Karpas-422 (cell line): ENCODE measurements around the gene ZNF581. TPM values are rescaled to one million over a fixed set of nuclear protein-coding genes. Genes with fewer than 3 reads are reported as not detected.
A peak's percentile ranks its signal among the peaks of the same experiment; 100 is the strongest.

ENCODE experiments used
- DNase-seq: peaks from one replicate; pipeline ENCODE4 v3.0.0-alpha.2; 2015
- H2AFZ ChIP-seq: fragments of 200-600 bp; sonication (generic); 2 replicates; pipeline ENCODE4 v1.6.1; 2014; ENCODE audit warnings: antibody characterized with exemption, low read length, mixed read lengths
- H3K27ac ChIP-seq: fragments of 200-600 bp; sonication (generic); 2 replicates; pipeline ENCODE4 v1.5.1; 2014; ENCODE audit warnings: mild to moderate bottlenecking, low read length, moderate library complexity
- H3K27me3 ChIP-seq: fragments of 200-600 bp; sonication (generic); 2 replicates; pipeline ENCODE4 v1.6.1; 2014; ENCODE audit warnings: low read length, mixed read lengths
- H3K36me3 ChIP-seq: fragments of 200-600 bp; sonication (generic); 2 replicates; pipeline ENCODE4 v1.6.1; 2014; ENCODE audit warnings: low read length, mixed read lengths; ENCODE audit not compliant: insufficient read depth
- H3K4me1 ChIP-seq: fragments of 200-600 bp; sonication (generic); 2 replicates; pipeline ENCODE4 v1.6.1; 2014; ENCODE audit warnings: mild to moderate bottlenecking, low read length, mixed read lengths
- H3K4me2 ChIP-seq: fragments of 200-600 bp; sonication (generic); 2 replicates; pipeline ENCODE4 v1.6.1; 2014; ENCODE audit warnings: low read length, low read depth, mild to moderate bottlenecking; ENCODE audit not compliant: poor library complexity, severe bottlenecking
- H3K4me3 ChIP-seq: fragments of 200-600 bp; sonication (generic); 2 replicates; pipeline ENCODE4 v1.5.1; 2014; ENCODE audit warnings: mild to moderate bottlenecking, antibody characterized with exemption, low read length, mixed read lengths
- H3K79me2 ChIP-seq: fragments of 200-600 bp; sonication (generic); 2 replicates; pipeline ENCODE4 v1.6.1; 2014; ENCODE audit warnings: mild to moderate bottlenecking, low read length, mixed read lengths
- H3K9ac ChIP-seq: fragments of 200-600 bp; sonication (generic); 2 replicates; pipeline ENCODE4 v1.6.0; 2014; ENCODE audit warnings: low read length
- H3K9me2 ChIP-seq: fragments of 200-600 bp; sonication (generic), shearing (Covaris generic); replicated peaks from 2 replicates; pipeline ENCODE4 v1.6.0; 2014; ENCODE audit warnings: mild to moderate bottlenecking, low read length, moderate library complexity; ENCODE audit not compliant: insufficient read depth
- H3K9me3 ChIP-seq: fragments of 300-700, 200-600 bp; sonication (generic); 2 replicates; pipeline ENCODE4 v1.6.1; 2014; ENCODE audit warnings: low read length, mixed read lengths
- H4K20me1 ChIP-seq: fragments of 200-600 bp; sonication (generic); 2 replicates; pipeline ENCODE4 v1.6.1; 2014; ENCODE audit warnings: mild to moderate bottlenecking, antibody characterized with exemption, low read length, low read depth; ENCODE audit not compliant: insufficient read depth
- total RNA-seq: library from RNA; depleted of rRNA; stranded (reverse); fragments of >200 nt; shearing (Covaris generic); gene quantifications from 2 replicates; pipeline ENCODE4 v1.2.3, GENCODE V29; 2014; ENCODE audit warnings: low replicate concordance

ZNF581 gene
- total RNA-seq, 1 experiment from 2014 or later, result 119 TPM

DNA sequence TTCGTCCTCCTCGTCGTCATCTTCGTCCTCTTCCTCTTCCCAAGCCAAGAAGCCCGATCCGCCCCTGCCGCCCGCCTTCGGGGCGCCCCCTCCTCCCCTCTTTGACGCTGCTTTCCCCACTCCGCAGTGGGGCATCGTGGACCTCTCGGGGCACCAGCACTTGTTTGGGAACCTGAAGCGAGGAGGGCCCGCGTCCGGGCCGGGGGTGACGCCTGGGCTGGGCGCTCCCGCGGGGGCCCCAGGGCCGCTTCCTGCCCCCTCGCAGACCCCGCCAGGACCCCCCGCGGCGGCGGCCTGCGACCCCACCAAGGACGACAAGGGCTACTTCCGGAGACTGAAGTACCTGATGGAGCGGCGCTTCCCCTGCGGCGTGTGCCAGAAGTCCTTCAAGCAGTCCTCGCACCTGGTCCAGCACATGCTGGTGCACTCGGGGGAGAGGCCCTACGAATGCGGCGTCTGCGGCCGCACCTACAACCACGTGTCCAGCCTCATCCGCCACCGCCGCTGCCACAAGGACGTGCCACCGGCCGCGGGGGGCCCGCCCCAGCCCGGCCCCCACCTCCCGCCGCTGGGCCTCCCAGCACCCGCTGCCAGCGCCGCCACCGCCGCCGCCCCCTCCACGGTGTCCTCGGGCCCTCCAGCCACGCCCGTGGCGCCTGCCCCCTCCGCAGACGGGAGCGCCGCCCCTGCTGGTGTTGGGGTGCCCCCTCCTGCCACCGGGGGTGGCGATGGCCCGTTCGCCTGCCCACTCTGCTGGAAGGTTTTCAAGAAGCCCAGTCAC, 29.3 kb upstream of the ZNF581 start:
- peaks cover 39% of the 10 kb centered on the region for H3K79me2 ChIP-seq

DNA sequence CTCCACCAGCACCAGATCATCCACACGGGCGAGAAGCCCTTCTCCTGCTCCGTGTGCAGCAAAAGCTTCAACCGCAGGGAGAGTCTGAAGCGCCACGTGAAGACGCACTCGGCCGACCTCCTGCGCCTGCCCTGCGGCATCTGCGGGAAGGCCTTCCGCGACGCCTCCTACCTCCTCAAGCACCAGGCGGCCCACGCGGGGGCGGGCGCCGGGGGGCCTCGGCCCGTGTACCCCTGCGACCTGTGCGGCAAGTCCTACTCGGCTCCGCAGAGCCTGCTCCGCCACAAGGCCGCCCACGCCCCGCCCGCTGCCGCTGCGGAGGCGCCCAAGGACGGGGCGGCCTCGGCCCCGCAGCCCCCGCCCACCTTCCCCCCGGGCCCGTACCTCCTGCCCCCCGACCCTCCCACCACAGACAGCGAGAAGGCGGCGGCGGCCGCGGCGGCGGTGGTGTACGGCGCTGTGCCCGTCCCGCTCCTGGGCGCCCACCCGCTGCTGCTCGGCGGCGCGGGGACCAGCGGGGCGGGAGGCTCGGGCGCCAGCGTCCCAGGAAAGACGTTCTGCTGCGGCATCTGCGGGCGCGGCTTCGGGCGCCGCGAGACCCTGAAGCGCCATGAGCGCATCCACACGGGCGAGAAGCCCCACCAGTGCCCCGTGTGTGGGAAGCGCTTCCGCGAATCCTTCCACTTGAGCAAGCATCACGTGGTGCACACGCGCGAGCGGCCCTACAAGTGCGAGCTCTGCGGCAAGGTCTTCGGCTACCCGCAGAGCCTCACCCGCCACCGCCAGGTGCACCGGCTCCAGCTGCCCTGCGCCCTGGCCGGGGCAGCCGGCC, 28.5 kb upstream of the ZNF581 start:
- H2AFZ ChIP-seq, result no peak overlapping the region

More for the DNA sequence above, 29.3 kb upstream of the ZNF581 start:
- H3K4me1 ChIP-seq, result peaks cover 7% of the 10 kb centered on the region; the same call in 1 of the 2 replicates
- H3K9ac ChIP-seq, result no peak overlapping the region
- no peak overlapping the region for H3K4me3 ChIP-seq
- H3K27ac ChIP-seq, result no peak overlapping the region
- H3K9me3 ChIP-seq, result no peaks in the 10 kb centered on the region
- H3K9me2 ChIP-seq, result no peaks in the 10 kb centered on the region
- DNase-seq, result no peak
- peaks cover 18% of the 10 kb centered on the region for H4K20me1 ChIP-seq
- H3K36me3 ChIP-seq, result peaks cover 10% of the 10 kb centered on the region
- no peaks in the 10 kb centered on the region for H3K27me3 ChIP-seq
- H2AFZ ChIP-seq, result no peak overlapping the region
- no peak overlapping the region for H3K4me2 ChIP-seq

GRCh38 chr19:55615543-55616394, 27.7 kb upstream of the ZNF581 start:
- Histone ChIP-seq H3K9ac (no peak overlapping the region), H2AFZ (no peak overlapping the region), H3K27ac (no peak overlapping the region), H3K9me3 (no peaks in the 10 kb centered on the region), H4K20me1 (peaks cover 8% of the 10 kb centered on the region), H3K4me1 (peaks cover 20% of the 10 kb centered on the region), H3K4me3 (no peak overlapping the region), H3K27me3 (no peaks in the 10 kb centered on the region), H3K9me2 (no peaks in the 10 kb centered on the region), H3K36me3 (peaks cover 3% of the 10 kb centered on the region; the same call in 1 of the 2 replicates), H3K79me2 (peaks cover 24% of the 10 kb centered on the region), H3K4me2 (no peak overlapping the region)
- DNase-seq, result no peak

More for the DNA sequence above, 28.5 kb upstream of the ZNF581 start:
- no peak for DNase-seq
- Histone ChIP-seq H3K9me2 (no peaks in the 10 kb centered on the region), H3K27ac (no peak overlapping the region), H3K9ac (no peak overlapping the region), H3K79me2 (peaks cover 31% of the 10 kb centered on the region), H3K9me3 (no peaks in the 10 kb centered on the region), H3K4me3 (no peak overlapping the region), H3K36me3 (peaks cover 5% of the 10 kb centered on the region; the same call in 1 of the 2 replicates), H3K4me2 (no peak overlapping the region), H4K20me1 (peaks cover 12% of the 10 kb centered on the region), H3K27me3 (no peaks in the 10 kb centered on the region), H3K4me1 (peaks cover 14% of the 10 kb centered on the region)

- H3K36me3 ChIP-seq, result peaks cover 3% of the 10 kb centered on the region; the same call in 1 of the 2 replicates
- no peak overlapping the region for H2AFZ ChIP-seq
- no peak overlapping the region for H3K4me3 ChIP-seq
- no peaks in the 10 kb centered on the region for H3K9me3 ChIP-seq
- H3K4me1 ChIP-seq, result peaks cover 18% of the 10 kb centered on the region
- H3K4me2 ChIP-seq, result no peak overlapping the region
- H3K27me3 ChIP-seq, result no peaks in the 10 kb centered on the region
- peaks cover 17% of the 10 kb centered on the region for H3K79me2 ChIP-seq
- DNase-seq, result no peak
- H3K9ac ChIP-seq, result no peak overlapping the region
- no peak overlapping the region for H3K27ac ChIP-seq
- H4K20me1 ChIP-seq, result peaks cover 5% of the 10 kb centered on the region; the same call in 1 of the 2 replicates
- no peaks in the 10 kb centered on the region for H3K9me2 ChIP-seq
Measured at GRCh38 chr19:55616395-55616875, 27.0 kb upstream of the ZNF581 start.

- Histone ChIP-seq H4K20me1 (0 out of 2 replicates have a peak, but pooled peaks cover 4% of the 10 kb centered on the region), H3K4me3 (no peak overlapping the region), H3K27me3 (no peaks in the 10 kb centered on the region), H3K36me3 (peaks cover 3% of the 10 kb centered on the region; the same call in 1 of the 2 replicates), H3K9me2 (no peaks in the 10 kb centered on the region), H3K4me2 (no peak overlapping the region), H3K4me1 (peaks cover 13% of the 10 kb centered on the region), H3K9me3 (no peaks in the 10 kb centered on the region), H3K27ac (no peak overlapping the region), H2AFZ (no peak overlapping the region), H3K9ac (no peak overlapping the region), H3K79me2 (peaks cover 8% of the 10 kb centered on the region; the same call in 1 of the 2 replicates)
- DNase-seq, result no peak
Measured at GRCh38 chr19:55617426-55617825, 26.0 kb upstream of the ZNF581 start.

DNA sequence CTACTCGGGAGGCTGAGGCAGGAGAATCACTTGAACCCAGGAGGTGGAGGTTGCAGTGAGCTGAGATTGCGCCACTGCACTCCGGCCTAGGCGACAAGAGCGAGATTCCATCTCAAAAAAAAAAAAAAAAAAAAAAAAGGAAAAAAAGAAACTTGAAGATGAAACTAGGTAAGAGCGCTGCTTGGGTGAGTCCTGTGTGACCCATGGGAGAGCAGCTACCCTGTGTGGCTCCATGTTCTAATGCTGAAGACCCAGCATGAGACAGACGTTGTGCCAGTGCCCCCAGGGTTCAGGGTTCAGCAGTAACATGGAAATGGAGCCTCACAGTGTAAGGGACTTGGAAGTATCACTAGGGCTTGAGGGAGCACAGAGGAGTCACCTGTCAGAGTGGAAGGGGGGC, 25.0 kb upstream of the ZNF581 start:
- H3K4me1 ChIP-seq, result peaks cover 13% of the 10 kb centered on the region
- no peak overlapping the region for H3K9ac ChIP-seq
- H3K27me3 ChIP-seq, result no peaks in the 10 kb centered on the region
- no peak overlapping the region for H3K4me2 ChIP-seq
- no peaks in the 10 kb centered on the region for H3K9me3 ChIP-seq
- peaks cover 3% of the 10 kb centered on the region; the same call in 1 of the 2 replicates for H3K36me3 ChIP-seq
- DNase-seq, result peak; percentile 43
- no peak overlapping the region for H2AFZ ChIP-seq
- H3K27ac ChIP-seq, result no peak overlapping the region
- no peak overlapping the region for H3K4me3 ChIP-seq
- H3K79me2 ChIP-seq, result no peaks in the 10 kb centered on the region
- H4K20me1 ChIP-seq, result no peaks in the 10 kb centered on the region
- H3K9me2 ChIP-seq, result no peaks in the 10 kb centered on the region

DNA sequence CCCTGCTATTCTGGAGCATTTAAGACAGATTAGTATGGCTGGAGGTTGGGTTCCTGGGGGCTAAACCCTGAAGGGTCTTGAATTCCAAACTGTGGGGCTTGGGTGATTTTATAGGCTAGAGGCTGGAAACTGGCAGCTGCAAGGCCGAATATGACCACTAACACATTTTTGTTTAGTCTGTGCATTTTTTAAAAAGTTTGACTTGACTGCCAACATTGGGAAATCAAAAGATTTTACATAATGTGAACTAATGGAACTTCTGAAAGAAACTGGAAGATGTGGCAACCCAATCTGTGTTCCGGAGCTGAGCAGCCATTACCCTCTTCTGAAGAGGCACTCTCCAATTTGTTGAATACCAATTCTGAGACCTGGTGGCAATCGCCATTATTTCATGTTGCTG, 24.2 kb upstream of the ZNF581 start:
- H3K36me3 ChIP-seq, result peaks cover 3% of the 10 kb centered on the region; the same call in 1 of the 2 replicates
- H3K4me3 ChIP-seq, result no peak overlapping the region
- H3K9me3 ChIP-seq, result no peaks in the 10 kb centered on the region
- H2AFZ ChIP-seq, result no peak overlapping the region
- no peak overlapping the region for H3K4me2 ChIP-seq
- no peak overlapping the region for H3K9ac ChIP-seq
- no peaks in the 10 kb centered on the region for H4K20me1 ChIP-seq
- peak; percentile 40 for DNase-seq
- H3K79me2 ChIP-seq, result no peaks in the 10 kb centered on the region
- no peaks in the 10 kb centered on the region for H3K9me2 ChIP-seq
- H3K4me1 ChIP-seq, result peaks cover 13% of the 10 kb centered on the region
- no peak overlapping the region for H3K27ac ChIP-seq
- no peaks in the 10 kb centered on the region for H3K27me3 ChIP-seq
